Transverse colon (tissue), 4 donors: ENCODE measurements around the gene TBX6. TPM values are rescaled to one million over a fixed set of nuclear protein-coding genes. Genes with fewer than 3 reads are reported as not detected.

Experiments used
- DNase-seq: peaks from one replicate; pipeline ENCODE4 v3.0.0-alpha.2; 2019
- H3K27ac ChIP-seq, 4 donors: fragments of 200-600 bp; sonication (generic); 2 replicates each; pipeline ENCODE4 v1.5.1; 2016 to 2018; ENCODE audit warnings: inconsistent platforms in 4 of 4
- H3K27me3 ChIP-seq: fragments of 200-600 bp; sonication (generic); 2 replicates; pipeline ENCODE4 v1.5.1; 2017; ENCODE audit warnings: inconsistent platforms
- H3K36me3 ChIP-seq, 4 donors: fragments of 200-600 bp; sonication (generic); 2 replicates each; pipeline ENCODE4 v1.5.1; 2017 to 2019; ENCODE audit warnings: inconsistent platforms in 4 of 4
- H3K4me1 ChIP-seq, 4 donors: fragments of 200-600 bp; sonication (generic); 2 replicates each; pipeline ENCODE4 v1.5.1; 2017 to 2020; ENCODE audit warnings: inconsistent platforms in 4 of 4
- H3K4me3 ChIP-seq, 4 donors: fragments of 200-600 bp; sonication (generic); 1 replicate in 1 of 4; 2 replicates in 3 of 4; pipeline versions ENCODE4 v1.5.1 to v1.6.1; 2017 to 2019; ENCODE audit warnings: inconsistent platforms in 4 of 4
- H3K9me3 ChIP-seq, 2 donors: fragments of 200-600 bp; sonication (generic); 2 replicates each; pipeline ENCODE4 v1.5.1; 2017 to 2019; ENCODE audit warnings: inconsistent platforms in 2 of 2
- CTCF ChIP-seq, 5 experiments: fragments of 200-600 bp in 3 of 5; fragments of 450-650 bp in 2 of 5; sonication (generic) in 3 of 5; IDR thresholded peaks; 1 replicate in 2 of 5; 2 replicates in 3 of 5; pipeline ENCODE4 v1.5.1; 2016 to 2017; ENCODE audit warnings: antibody characterized with exemption in 5 of 5, inconsistent platforms in 3 of 5, mild to moderate bottlenecking in 2 of 5, moderate library complexity in 1 of 5
- EP300 ChIP-seq: sonication (generic); formaldehyde crosslinking; IDR thresholded peaks from one replicate; pipeline ENCODE4 v1.6.1; 2017; ENCODE audit warnings: antibody characterized with exemption, low read depth
- POLR2A ChIP-seq: fragments of 450-650 bp; IDR thresholded peaks from one replicate; pipeline ENCODE4 v1.6.1; 2016; ENCODE audit warnings: antibody characterized with exemption, mild to moderate bottlenecking, moderate library complexity
- POLR2AphosphoS5 ChIP-seq, 3 donors: sonication (generic); formaldehyde crosslinking; IDR thresholded peaks; one replicate each; pipeline ENCODE4 v1.6.1; 2016; ENCODE audit warnings: antibody characterized with exemption in 3 of 3
- WGBS, 2 donors: methylation state at CpG; one replicate each; pipeline ENCODE4 v1.1.5; 2018; ENCODE audit warnings: low coverage in 1 of 2; 5-methylcytosine and 5-hydroxymethylcytosine counted together
- in situ Hi-C, 4 donors: fragments of 200-750 bp; cut with MboI; loops; one replicate each; pipeline versions ENCODE4 v1.15.0 to v1.15.1; 2017; ENCODE audit warnings: low sequenced_read_pairs in 3 of 4, low pct_ligation_motif_present in 1 of 4, low pct_unique_long_range_greater_than_20kb in 1 of 4
- intact Hi-C: fragments of 100-400 bp; cut with DNase I; formaldehyde crosslinking; loops from one replicate; pipeline ENCODE4 v1.15.1; 2023; ENCODE audit warnings: low total_unique reads
- total RNA-seq, 4 donors: library from RNA; depleted of rRNA; stranded (reverse); fragments of >200 nt; gene quantifications; one replicate each; pipeline ENCODE4 v1.1.0, GENCODE V29; 2016

TBX6 gene
- 1 to 10 TPM in 1 of 4 donors, under 1 TPM in 1, not detected in 2; 0.82 to 2.2 TPM for total RNA-seq

- Histone ChIP-seq H3K27me3 (no peaks in the 10 kb centered on the region), H3K27ac (peak within 1 kb of the TSS; percentile 78 to 92 (median 92)), H3K4me1 (peaks cover 25 to 49% (median 38%) of the 10 kb centered on the region in 4 donors), H3K9me3 (peaks cover 0 to under 1% of the 10 kb centered on the region in 2 donors), H3K36me3 (no peaks in the 10 kb centered on the region), H3K4me3 (peak within 1 kb of the TSS; percentile 36 to 67 (median 43))
- intact Hi-C loops, result no loop called here
- TF ChIP-seq POLR2AphosphoS5 (IDR thresholded peaks at IDR 0.05), result peak; percentile 46 to 64 (median 56)
- TF ChIP-seq POLR2A, result peak; percentile 54
- TF ChIP-seq EP300, result no peak
- peak; percentile 71 to 98 (median 85) for TF ChIP-seq CTCF (IDR thresholded peaks at IDR 0.05)
- in situ Hi-C loops, result loop anchor here in 2 of 4 donors (25.0 kb wide), 2 partner anchors 321 to 546 kb away; partner anchors contain the start of gene ZNF771 (in 2 of the 2)
- DNase-seq, result peak; percentile 96
- WGBS, 2 donors, result 0% methylated on average over 75 of the region's 76 CpGs; no CpG with 5 or more reads in 1 of the 2 donors
Measured at GRCh38 chr16:30091474-30092372, at the start of gene TBX6. TSS of gene TBX6 (minus strand) at chr16:30091924. CDS start at chr16:30091193, 731 bp downstream.

GRCh38 chr16:30139583-30140481 lies 48.1 kb upstream of the TBX6 start:
- no peak for DNase-seq
- no peaks in the 10 kb centered on the region for H3K27me3 ChIP-seq
- intact Hi-C loops, result no loop called here
- no peaks in the 10 kb centered on the region for H3K36me3 ChIP-seq
- in situ Hi-C loops, result no loop called here
- peaks cover 0 to 18% (median 18%) of the 10 kb centered on the region in 4 donors for H3K4me1 ChIP-seq
- 46 to 57% methylated on average over 8 to 13 of the region's 13 CpGs for WGBS, 2 donors
- TF ChIP-seq CTCF (IDR thresholded peaks at IDR 0.05) (no peak), POLR2AphosphoS5 (IDR thresholded peaks at IDR 0.05) (peak in 2 of 3 donors; percentile 12 to 38), EP300 (no peak), POLR2A (no peak)
- no peak overlapping the region for H3K4me3 ChIP-seq
- peak overlapping the region; percentile 62 to 81 (median 74) for H3K27ac ChIP-seq
- H3K9me3 ChIP-seq, result no peaks in the 10 kb centered on the region

- intact Hi-C loops (no loop called here), in situ Hi-C loops (no loop called here)
- TF ChIP-seq CTCF (IDR thresholded peaks at IDR 0.05) (no peak), EP300 (no peak), POLR2A (no peak), POLR2AphosphoS5 (IDR thresholded peaks at IDR 0.05) (no peak)
- Histone ChIP-seq H3K27ac (no peak overlapping the region), H3K36me3 (no peaks in the 10 kb centered on the region), H3K4me1 (peaks cover 0 to 18% (median 18%) of the 10 kb centered on the region in 4 donors), H3K4me3 (no peak overlapping the region), H3K27me3 (no peaks in the 10 kb centered on the region), H3K9me3 (no peaks in the 10 kb centered on the region)
- no peak for DNase-seq
- WGBS, 2 donors, result 69 to 78% methylated on average over 7 to 8 of the region's 8 CpGs
Measured at GRCh38 chr16:30137897-30138296, 46.2 kb upstream of the TBX6 start.
